Vagina (tissue), 2 donors: ENCODE results near the gene SERGEF. TPM values are rescaled to one million over a fixed set of nuclear protein-coding genes. Genes with fewer than 3 reads are reported as not detected.

Source experiments
- DNase-seq, 2 donors: peaks; one replicate each; pipeline ENCODE4 v3.0.0-alpha.2; 2017; ENCODE audit errors: extremely low spot score in 2 of 2
- H3K27ac ChIP-seq: fragments of 200-600 bp; sonication (generic); one replicate; pipeline ENCODE4 v1.5.1; 2019
- H3K27me3 ChIP-seq: fragments of 200-600 bp; sonication (generic); one replicate; pipeline ENCODE4 v1.5.1; 2019
- H3K36me3 ChIP-seq, 2 donors: fragments of 200-600 bp; sonication (generic); one replicate each; pipeline ENCODE4 v1.5.1; 2017 to 2019
- H3K4me1 ChIP-seq: fragments of 200-600 bp; sonication (generic); one replicate; pipeline ENCODE4 v1.5.1; 2019
- H3K4me3 ChIP-seq, 2 donors: fragments of 200-600 bp; sonication (generic); 1 replicate in 1 of 2; 2 replicates in 1 of 2; pipeline ENCODE4 v1.5.1; 2016 to 2019
- H3K9me3 ChIP-seq: fragments of 200-600 bp; sonication (generic); one replicate; pipeline ENCODE4 v1.5.1; 2019
- CTCF ChIP-seq, 3 experiments: fragments of 450-650 bp in 2 of 3; fragments of 200-600 bp in 1 of 3; sonication (generic) in 1 of 3; IDR thresholded peaks; one replicate each; pipeline ENCODE4 v1.5.1; 2017 to 2019; ENCODE audit warnings: antibody characterized with exemption in 3 of 3, mild to moderate bottlenecking in 2 of 3, moderate library complexity in 2 of 3
- POLR2A ChIP-seq, 2 donors: fragments of 450-650 bp; IDR thresholded peaks; one replicate each; pipeline ENCODE4 v1.6.1; 2017; ENCODE audit warnings: antibody characterized with exemption in 2 of 2, mild to moderate bottlenecking in 2 of 2, moderate library complexity in 2 of 2
- POLR2AphosphoS5 ChIP-seq, 2 donors: sonication (generic); formaldehyde crosslinking; IDR thresholded peaks; one replicate each; pipeline ENCODE4 v1.9.0; 2017; ENCODE audit warnings: antibody characterized with exemption in 2 of 2, mild to moderate bottlenecking in 2 of 2, low read depth in 1 of 2; ENCODE audit not compliant: insufficient read depth in 1 of 2
- intact Hi-C: fragments of 100-400 bp; cut with DNase I; formaldehyde crosslinking; loops from one replicate; pipeline ENCODE4 v1.15.1; 2023
- total RNA-seq: library from RNA; depleted of rRNA; stranded (reverse); fragments of >200 nt; gene quantifications from one replicate; pipeline ENCODE4 v1.2.3, GENCODE V29; 2016

SERGEF gene
- total RNA-seq, 1 donor from 2014 or later = 30.7 TPM

GRCh38 chr11:17763703-17764102 is 249.1 kb downstream of the SERGEF start:
- Histone ChIP-seq H3K27me3 (no peaks in the 10 kb centered on the region), H3K36me3 (no peaks in the 10 kb centered on the region), H3K4me3 (no peak overlapping the region), H3K9me3 (no peaks in the 10 kb centered on the region), H3K4me1 (no peaks in the 10 kb centered on the region), H3K27ac (no peak overlapping the region)
- intact Hi-C loops = no loop called here
- no peak for TF ChIP-seq POLR2AphosphoS5 (IDR thresholded peaks at IDR 0.05; ENCODE audit: insufficient read depth in 1 of 2, low read depth in 1 of 2)
- no peak for TF ChIP-seq POLR2A (IDR thresholded peaks at IDR 0.05)
- DNase-seq = no peak

- DNase-seq = no peak
Measured at GRCh38 chr11:17763244-17763643, 249.6 kb downstream of the SERGEF start.

GRCh38 chr11:17762309-17762974 is 250.4 kb downstream of the SERGEF start:
- Histone ChIP-seq H3K27ac (no peak overlapping the region), H3K36me3 (no peaks in the 10 kb centered on the region), H3K27me3 (no peaks in the 10 kb centered on the region), H3K4me3 (no peak overlapping the region), H3K4me1 (no peaks in the 10 kb centered on the region), H3K9me3 (no peaks in the 10 kb centered on the region)
- DNase-seq = no peak
- intact Hi-C loops = no loop called here
- TF ChIP-seq CTCF (IDR thresholded peaks at IDR 0.05) (no peak), POLR2A (IDR thresholded peaks at IDR 0.05) (no peak), POLR2AphosphoS5 (IDR thresholded peaks at IDR 0.05; ENCODE audit: insufficient read depth in 1 of 2, low read depth in 1 of 2) (no peak)

More at GRCh38 chr11:17763244-17763643, 249.6 kb downstream of the SERGEF start:
- TF ChIP-seq CTCF (IDR thresholded peaks at IDR 0.05) (no peak), POLR2AphosphoS5 (IDR thresholded peaks at IDR 0.05; ENCODE audit: insufficient read depth in 1 of 2, low read depth in 1 of 2) (no peak), POLR2A (IDR thresholded peaks at IDR 0.05) (no peak)
- Histone ChIP-seq H3K36me3 (no peaks in the 10 kb centered on the region), H3K27me3 (no peaks in the 10 kb centered on the region), H3K27ac (no peak overlapping the region), H3K4me1 (no peaks in the 10 kb centered on the region), H3K4me3 (no peak overlapping the region), H3K9me3 (no peaks in the 10 kb centered on the region)
- intact Hi-C loops = no loop called here

- intact Hi-C loops = no loop called here
- no peak overlapping the region for H3K27ac ChIP-seq
- no peaks in the 10 kb centered on the region for H3K4me1 ChIP-seq
- no peaks in the 10 kb centered on the region for H3K9me3 ChIP-seq
- DNase-seq = no peak
- no peaks in the 10 kb centered on the region for H3K36me3 ChIP-seq
- no peak overlapping the region for H3K4me3 ChIP-seq
- H3K27me3 ChIP-seq = no peaks in the 10 kb centered on the region
- TF ChIP-seq CTCF (IDR thresholded peaks at IDR 0.05) = peak in 1 of 3 experiments; percentile 49
- TF ChIP-seq POLR2A (IDR thresholded peaks at IDR 0.05) = no peak
- no peak for TF ChIP-seq POLR2AphosphoS5 (IDR thresholded peaks at IDR 0.05; ENCODE audit: insufficient read depth in 1 of 2, low read depth in 1 of 2)
Measured at GRCh38 chr11:17760102-17761029, 252.5 kb downstream of the SERGEF start.

GRCh38 chr11:17755891-17756290 is 257.0 kb downstream of the SERGEF start:
- H3K27me3 ChIP-seq = no peaks in the 10 kb centered on the region
- intact Hi-C loops = no loop called here
- H3K4me1 ChIP-seq = no peaks in the 10 kb centered on the region
- H3K36me3 ChIP-seq = no peaks in the 10 kb centered on the region
- no peaks in the 10 kb centered on the region for H3K9me3 ChIP-seq
- no peak overlapping the region for H3K27ac ChIP-seq
- no peak for DNase-seq
- H3K4me3 ChIP-seq = no peak overlapping the region
- TF ChIP-seq CTCF (IDR thresholded peaks at IDR 0.05) (no peak), POLR2A (IDR thresholded peaks at IDR 0.05) (no peak), POLR2AphosphoS5 (IDR thresholded peaks at IDR 0.05; ENCODE audit: insufficient read depth in 1 of 2, low read depth in 1 of 2) (no peak)
